Upper lobe of left lung (tissue), 6 donors: Measurements from ENCODE around the gene TSHZ2. TPM values are rescaled to one million over a fixed set of nuclear protein-coding genes. Genes with fewer than 3 reads are reported as not detected.
"Not testable (repeated sequence)": the region's sequence is repeated elsewhere in the genome, so short reads cannot be mapped to it uniquely, and the experiment has no call there.

Source experiments
- ATAC-seq, 2 donors: fragments of 200-7000 bp; cut with Tn5 transposase; one replicate each; pipeline ENCODE4 v1.9.1; 2022; ENCODE audit warnings: mild to moderate bottlenecking in 2 of 2, moderate library complexity in 2 of 2; ENCODE audit not compliant: low FRiP score in 2 of 2
- DNase-seq, 2 donors: peaks; one replicate each; pipeline ENCODE4 v3.0.0-alpha.2; 2019 to 2020
- H3K27ac ChIP-seq, 4 donors: fragments of 200-600 bp; sonication (generic); one replicate each; pipeline ENCODE4 v1.5.1; 2016 to 2019
- H3K27me3 ChIP-seq, 4 donors: fragments of 200-600 bp; sonication (generic); one replicate each; pipeline ENCODE4 v1.5.1; 2017 to 2019
- H3K36me3 ChIP-seq, 4 donors: fragments of 200-600 bp; sonication (generic); one replicate each; pipeline ENCODE4 v1.5.1; 2016 to 2019
- H3K4me1 ChIP-seq, 4 donors: fragments of 200-600 bp; sonication (generic); one replicate each; pipeline ENCODE4 v1.5.1; 2018 to 2019
- H3K4me3 ChIP-seq, 4 donors: fragments of 200-600 bp; sonication (generic); one replicate each; pipeline ENCODE4 v1.5.1; 2017 to 2019; ENCODE audit warnings: mild to moderate bottlenecking in 2 of 4, moderate library complexity in 1 of 4
- H3K9me3 ChIP-seq, 4 donors: fragments of 200-600 bp; sonication (generic); one replicate each; pipeline ENCODE4 v1.5.1; 2018 to 2019
- CTCF ChIP-seq, 6 experiments: fragments of 450-650 bp in 4 of 6; fragments of 200-600 bp in 2 of 6; sonication (generic) in 2 of 6; IDR thresholded peaks; one replicate each; pipeline ENCODE4 v1.5.1; 2016 to 2019; ENCODE audit warnings: antibody characterized with exemption in 6 of 6
- EP300 ChIP-seq, 4 donors: sonication (generic); formaldehyde crosslinking; IDR thresholded peaks; one replicate each; pipeline ENCODE4 v1.5.1; 2017; ENCODE audit warnings: antibody characterized with exemption in 4 of 4, control low read depth in 2 of 4
- POLR2A ChIP-seq, 4 donors: fragments of 450-650 bp; IDR thresholded peaks; one replicate each; pipeline ENCODE4 v1.5.1; 2016 to 2017; ENCODE audit warnings: antibody characterized with exemption in 4 of 4, mild to moderate bottlenecking in 2 of 4
- POLR2AphosphoS5 ChIP-seq, 2 donors: sonication (generic); formaldehyde crosslinking; IDR thresholded peaks; one replicate each; pipeline ENCODE4 v1.5.1; 2017; ENCODE audit warnings: antibody characterized with exemption in 2 of 2
- WGBS, 2 donors: methylation state at CpG; one replicate each; pipeline ENCODE4 v1.1.5; 2017 to 2018; 5-methylcytosine and 5-hydroxymethylcytosine counted together
- total RNA-seq, 6 donors: library from RNA; depleted of rRNA in 4 of 6; stranded (reverse); fragments of >200 nt in 4 of 6; gene quantifications; one replicate each; pipeline versions ENCODE4 v1.1.0 to v1.2.1, GENCODE V29; 2016 to 2021
- donor health status: DM: no; HTN: no; CAD: no; lungs with moderate emphysema.
- donor health status: DM: no; HTN: yes; CAD: no; lungs with severe emphysema.

TSHZ2 gene
- total RNA-seq, 6 donors from 2014 or later, result 1.8 to 10.0 (median 3.2) TPM

- no peaks in the 10 kb centered on the region for H3K9me3 ChIP-seq
These were observed 462.5 kb downstream of the TSHZ2 start for GRCh38 chr20:53434662-53435061.

GRCh38 chr20:53436927-53437326 is 464.8 kb downstream of the TSHZ2 start:
- H3K36me3 ChIP-seq, H3K27me3 ChIP-seq, ATAC-seq, H3K9me3 ChIP-seq, H3K27ac ChIP-seq, DNase-seq, H3K4me1 ChIP-seq, H3K4me3 ChIP-seq: not testable (repeated sequence)
- 87 to 89% methylated on average over 4 of the region's 4 CpGs for WGBS, 2 donors

More at GRCh38 chr20:53434662-53435061, 462.5 kb downstream of the TSHZ2 start:
- no peak overlapping the region for H3K4me3 ChIP-seq
- TF ChIP-seq POLR2A (IDR thresholded peaks at IDR 0.05) (no peak), POLR2AphosphoS5 (IDR thresholded peaks at IDR 0.05) (no peak), CTCF (IDR thresholded peaks at IDR 0.05) (no peak), EP300 (IDR thresholded peaks at IDR 0.05) (no peak)
- WGBS, 2 donors, result 50 to 68% methylated on average over 10 of the region's 10 CpGs
- ATAC-seq, result no peak
- no peaks in the 10 kb centered on the region for H3K36me3 ChIP-seq
- no peaks in the 10 kb centered on the region for H3K4me1 ChIP-seq
- DNase-seq, result peak in 1 of 2 donors; percentile 16
- no peaks in the 10 kb centered on the region for H3K27me3 ChIP-seq
- H3K27ac ChIP-seq, result no peak overlapping the region

GRCh38 chr20:53438368-53438767 is 466.2 kb downstream of the TSHZ2 start:
- Histone ChIP-seq H3K4me1 (no peaks in the 10 kb centered on the region), H3K36me3 (no peaks in the 10 kb centered on the region), H3K27ac (no peak overlapping the region), H3K4me3 (no peak overlapping the region), H3K27me3 (no peaks in the 10 kb centered on the region), H3K9me3 (no peaks in the 10 kb centered on the region)
- no peak for DNase-seq
- ATAC-seq, result no peak
- no peak for TF ChIP-seq POLR2A (IDR thresholded peaks at IDR 0.05)
- TF ChIP-seq EP300 (IDR thresholded peaks at IDR 0.05), result no peak
- no peak for TF ChIP-seq CTCF (IDR thresholded peaks at IDR 0.05)
- no peak for TF ChIP-seq POLR2AphosphoS5 (IDR thresholded peaks at IDR 0.05)
- 85 to 88% methylated on average over 4 of the region's 4 CpGs for WGBS, 2 donors

- H3K36me3 ChIP-seq, result no peaks in the 10 kb centered on the region
- H3K4me3 ChIP-seq, result no peak overlapping the region
- H3K27me3 ChIP-seq, result no peaks in the 10 kb centered on the region
- no peak overlapping the region for H3K27ac ChIP-seq
- 80 to 87% methylated on average over 1 of the region's 1 CpG for WGBS, 2 donors
- H3K9me3 ChIP-seq, result no peaks in the 10 kb centered on the region
- DNase-seq (no peak), ATAC-seq (no peak)
- TF ChIP-seq EP300 (IDR thresholded peaks at IDR 0.05) (no peak), POLR2AphosphoS5 (IDR thresholded peaks at IDR 0.05) (no peak), POLR2A (IDR thresholded peaks at IDR 0.05) (no peak), CTCF (IDR thresholded peaks at IDR 0.05) (no peak)
- H3K4me1 ChIP-seq, result no peaks in the 10 kb centered on the region
These were observed 466.9 kb downstream of the TSHZ2 start for GRCh38 chr20:53439046-53439445.

- no peaks in the 10 kb centered on the region for H3K36me3 ChIP-seq
- H3K27me3 ChIP-seq, result no peaks in the 10 kb centered on the region
- DNase-seq (no peak), ATAC-seq (no peak)
- no peak for TF ChIP-seq CTCF (IDR thresholded peaks at IDR 0.05)
- 71 to 80% methylated on average over 2 of the region's 2 CpGs for WGBS, 2 donors
- H3K27ac ChIP-seq, result no peak overlapping the region
- H3K9me3 ChIP-seq, result no peaks in the 10 kb centered on the region
- peaks cover 0 to 3% (median 0%) of the 10 kb centered on the region in 4 donors for H3K4me1 ChIP-seq
- no peak overlapping the region for H3K4me3 ChIP-seq
These were observed 467.5 kb downstream of the TSHZ2 start for GRCh38 chr20:53439616-53440015.
